OCI-LY3 (cell line): Measurements from ENCODE around the gene TDP1.

Experiments
- EZH2phosphoT487 ChIP-seq: fragments of 200-600 bp; shearing (Covaris generic); IDR thresholded peaks from 2 replicates; pipeline ENCODE4 v1.6.1; 2018; ENCODE audit warnings: antibody characterized with exemption, mixed run types, low read depth
- TF ChIP-seq, protein P1 (sequence below): fragments of 200-600, 300-600 bp; sonication (generic); IDR thresholded peaks from 2 replicates; pipeline ENCODE4 v1.5.1; 2014; ENCODE audit warnings: antibody characterized with exemption, low read length, low read depth

DNA sequence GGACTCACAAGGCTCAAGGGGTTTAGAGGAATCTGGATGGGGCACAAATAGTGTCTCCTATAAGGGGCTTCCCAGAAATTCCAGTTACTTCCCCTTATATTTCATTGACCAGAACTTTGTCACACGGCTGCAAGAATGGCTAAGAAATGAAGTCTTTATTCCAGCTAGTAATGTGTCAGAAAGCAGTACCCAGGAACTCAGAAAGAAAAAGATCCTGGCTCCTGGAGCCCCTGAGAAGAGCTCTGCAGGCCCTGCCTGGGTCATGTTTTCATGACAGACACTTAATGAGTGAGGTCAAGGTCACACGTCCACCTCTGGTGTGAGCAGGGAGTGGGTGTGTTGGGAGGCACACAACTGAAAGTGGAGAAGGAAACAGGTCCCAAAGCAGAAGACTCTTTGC is 123.8 kb downstream of the TDP1 start:
- TF ChIP-seq, protein P1, sequence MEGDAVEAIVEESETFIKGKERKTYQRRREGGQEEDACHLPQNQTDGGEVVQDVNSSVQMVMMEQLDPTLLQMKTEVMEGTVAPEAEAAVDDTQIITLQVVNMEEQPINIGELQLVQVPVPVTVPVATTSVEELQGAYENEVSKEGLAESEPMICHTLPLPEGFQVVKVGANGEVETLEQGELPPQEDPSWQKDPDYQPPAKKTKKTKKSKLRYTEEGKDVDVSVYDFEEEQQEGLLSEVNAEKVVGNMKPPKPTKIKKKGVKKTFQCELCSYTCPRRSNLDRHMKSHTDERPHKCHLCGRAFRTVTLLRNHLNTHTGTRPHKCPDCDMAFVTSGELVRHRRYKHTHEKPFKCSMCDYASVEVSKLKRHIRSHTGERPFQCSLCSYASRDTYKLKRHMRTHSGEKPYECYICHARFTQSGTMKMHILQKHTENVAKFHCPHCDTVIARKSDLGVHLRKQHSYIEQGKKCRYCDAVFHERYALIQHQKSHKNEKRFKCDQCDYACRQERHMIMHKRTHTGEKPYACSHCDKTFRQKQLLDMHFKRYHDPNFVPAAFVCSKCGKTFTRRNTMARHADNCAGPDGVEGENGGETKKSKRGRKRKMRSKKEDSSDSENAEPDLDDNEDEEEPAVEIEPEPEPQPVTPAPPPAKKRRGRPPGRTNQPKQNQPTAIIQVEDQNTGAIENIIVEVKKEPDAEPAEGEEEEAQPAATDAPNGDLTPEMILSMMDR, result no peak
- no peak for TF ChIP-seq EZH2phosphoT487
